HepG2 (cell line): Measurements from ENCODE around the gene LGALS3. TPM values are rescaled to one million over a fixed set of nuclear protein-coding genes. Genes with fewer than 3 reads are reported as not detected.

Experiments used
- AGO1 ChIP-seq: fragments of 200-400 bp; formaldehyde crosslinking; IDR thresholded peaks from 2 replicates; pipeline ENCODE4 v1.6.1; 2017; ENCODE audit warnings: mild to moderate bottlenecking, low read depth, low read length, moderate library complexity; ENCODE audit not compliant: poor library complexity, severe bottlenecking
- FOXC1 ChIP-seq: sonication (generic); formaldehyde crosslinking; IDR thresholded peaks from 2 replicates; pipeline ENCODE4 v1.8.0; 2022; ENCODE audit warnings: mild to moderate bottlenecking, missing genetic modification reagents, borderline replicate concordance
- ISX ChIP-seq: sonication (generic); formaldehyde crosslinking; conservative IDR thresholded peaks from 2 replicates; pipeline ENCODE4 v1.5.0; 2020; ENCODE audit warnings: missing genetic modification reagents
- LCORL ChIP-seq, 2 experiments: fragments of 450-650 bp in 1 of 2; sonication (generic) in 1 of 2; formaldehyde crosslinking in 1 of 2; IDR thresholded peaks; 2 replicates each; pipeline versions ENCODE4 v1.5.0 to v1.6.1; 2017 to 2020; ENCODE audit warnings: antibody characterized with exemption in 1 of 2, missing genetic modification reagents in 1 of 2
- MAF1 ChIP-seq: sonication (generic); formaldehyde crosslinking; IDR thresholded peaks from 2 replicates; pipeline ENCODE4 v1.5.0; 2020; ENCODE audit warnings: missing genetic modification reagents, borderline replicate concordance
- MTF1 ChIP-seq: sonication (generic); formaldehyde crosslinking; IDR thresholded peaks from 2 replicates; pipeline ENCODE4 v1.5.0; 2020; ENCODE audit warnings: missing genetic modification reagents
- NBN ChIP-seq: fragments of 450-650 bp; conservative IDR thresholded peaks from 2 replicates; pipeline ENCODE4 v1.6.1; 2017
- RBM22 ChIP-seq: fragments of 200-400 bp; formaldehyde crosslinking; optimal IDR thresholded peaks from 2 replicates; pipeline ENCODE3; 2017; ENCODE audit warnings: mild to moderate bottlenecking, low read length, moderate library complexity
- REPIN1 ChIP-seq: sonication (generic); formaldehyde crosslinking; IDR thresholded peaks from 2 replicates; pipeline ENCODE4 v1.8.0; 2022; ENCODE audit warnings: missing genetic modification reagents, low read depth, mild to moderate bottlenecking, borderline replicate concordance
- RFXANK ChIP-seq: IDR thresholded peaks from 2 replicates; pipeline ENCODE4 v1.6.1; 2016
- SRSF1 ChIP-seq: fragments of 200-400 bp; formaldehyde crosslinking; optimal IDR thresholded peaks from 2 replicates; pipeline ENCODE3; 2017; ENCODE audit warnings: mild to moderate bottlenecking, low read depth, low read length, moderate library complexity
- SRSF4 ChIP-seq: fragments of 200-400 bp; formaldehyde crosslinking; IDR thresholded peaks from one replicate; pipeline ENCODE4 v1.6.1; 2018; ENCODE audit warnings: mild to moderate bottlenecking, low read depth, low read length, moderate library complexity; ENCODE audit not compliant: poor library complexity, severe bottlenecking
- TAF1 ChIP-seq: sonication (generic); formaldehyde crosslinking; IDR thresholded peaks from 2 replicates; pipeline ENCODE4 v1.4.0; 2020; ENCODE audit warnings: missing genetic modification reagents
- ZNF280B ChIP-seq: sonication (generic); formaldehyde crosslinking; IDR thresholded peaks from 2 replicates; pipeline ENCODE4 v1.5.0; 2020; ENCODE audit warnings: missing genetic modification reagents, mild to moderate bottlenecking, borderline replicate concordance
- ZNF441 ChIP-seq: sonication (generic); formaldehyde crosslinking; IDR thresholded peaks from 2 replicates; pipeline ENCODE4 v1.7.0; 2021; ENCODE audit warnings: missing genetic modification reagents, borderline replicate concordance
- ZNF557 ChIP-seq: sonication (generic); formaldehyde crosslinking; IDR thresholded peaks from 2 replicates; pipeline ENCODE4 v1.4.0; 2020; ENCODE audit warnings: missing genetic modification reagents
- ZNF558 ChIP-seq: sonication (generic); formaldehyde crosslinking; IDR thresholded peaks from 2 replicates; pipeline ENCODE4 v1.9.0; 2022; ENCODE audit warnings: mild to moderate bottlenecking, missing genetic modification reagents, borderline replicate concordance
- ZNF616 ChIP-seq: sonication (generic); formaldehyde crosslinking; IDR thresholded peaks from 2 replicates; pipeline ENCODE4 v1.5.0; 2020; ENCODE audit warnings: low read depth, mild to moderate bottlenecking, missing genetic modification reagents
- ZNF7 ChIP-seq: IDR thresholded peaks from 2 replicates; pipeline ENCODE4 v1.6.1; 2016; ENCODE audit warnings: missing biosample characterization, missing genetic modification reagents
- ZNF839 ChIP-seq: sonication (generic); formaldehyde crosslinking; IDR thresholded peaks from 2 replicates; pipeline ENCODE4 v1.4.0; 2020; ENCODE audit warnings: missing genetic modification reagents, mild to moderate bottlenecking, borderline replicate concordance
- ZNF891 ChIP-seq: sonication (generic); formaldehyde crosslinking; IDR thresholded peaks from 2 replicates; pipeline ENCODE4 v1.5.0; 2020; ENCODE audit warnings: mild to moderate bottlenecking, missing genetic modification reagents
- polyA plus RNA-seq, 8 experiments: library from polyadenylated mRNA; depleted of rRNA in 3 of 8; stranded (reverse) in 7 of 8; unstranded in 1 of 8; fragments of >200 nt; fragmentation: Illumina TruSeq in 4 of 8; extraction: Trizol in 4 of 8; gene quantifications; 2 replicates each; pipeline versions ENCODE4 v1.2.1 to v1.2.3, GENCODE V29; 2011 to 2016; ENCODE audit warnings: low read depth in 4 of 8, missing spikeins in 1 of 8, mixed read lengths in 1 of 8; ENCODE audit not compliant: insufficient read depth in 1 of 8
- total RNA-seq, 5 experiments: library from RNA; depleted of rRNA; stranded (reverse); fragments of >200 nt; fragmentation: Illumina TruSeq; extraction: Trizol; gene quantifications; 2 replicates each; pipeline ENCODE4 v1.2.3, GENCODE V29; 2016; ENCODE audit warnings: low read depth in 1 of 5
- TF ChIP-seq, protein P1 (sequence below): sonication (generic); formaldehyde crosslinking; IDR thresholded peaks from 2 replicates; pipeline ENCODE4 v1.4.0; 2020; ENCODE audit warnings: missing genetic modification reagents
- TF ChIP-seq, protein P2 (sequence below): sonication (generic); formaldehyde crosslinking; IDR thresholded peaks from 2 replicates; pipeline ENCODE4 v1.8.1; 2023; ENCODE audit warnings: mild to moderate bottlenecking, moderate library complexity, missing genetic modification reagents
- TF ChIP-seq, protein P3 (sequence below): sonication (generic); formaldehyde crosslinking; IDR thresholded peaks from 2 replicates; pipeline ENCODE4 v1.4.0; 2020; ENCODE audit warnings: missing genetic modification reagents, borderline replicate concordance

LGALS3 gene
- total and polyA plus RNA-seq, 2 of the 13 experiments (the other 11 are each of a cell fraction or from before 2014, with no cell fraction given), result 5.0 to 97.4 TPM

GRCh38 chr14:55103005-55103640, 25.9 kb upstream of the LGALS3 start (continued):
- TF ChIP-seq ZNF280B (peak; percentile 78; the same call in 1 of the 2 replicates), ZNF558 (CRISPR knock-in tag) (no peak), SRSF4 (no peak), ZNF839 (CRISPR knock-in tag) (no peak), MAF1 (no peak), ZNF441 (CRISPR knock-in tag) (peak; percentile 73; the same call in 1 of the 2 replicates), SRSF1 (no peak), ISX (CRISPR knock-in tag) (no peak), AGO1 (no peak), NBN (no peak), RBM22 (no peak), MTF1 (no peak), FOXC1 (CRISPR knock-in tag) (peak; percentile 39; the same call in 1 of the 2 replicates), ZNF891 (CRISPR knock-in tag) (no peak), REPIN1 (no peak; the same call in 1 of the 2 replicates), RFXANK (CRISPR knock-in tag) (no peak), ZNF557 (CRISPR knock-in tag) (peak; percentile 89; the same call in 1 of the 2 replicates), ZNF7 (CRISPR knock-in tag) (no peak), ZNF616 (CRISPR knock-in tag) (no peak), LCORL (IDR thresholded peaks at IDR 0.05) (peak; percentile 36; the same call in 1 of the 2 replicates), LCORL (CRISPR knock-in tag; IDR thresholded peaks at IDR 0.05) (peak; percentile 97), TAF1 (CRISPR knock-in tag) (peak; percentile 69)
- TF ChIP-seq, protein P1, sequence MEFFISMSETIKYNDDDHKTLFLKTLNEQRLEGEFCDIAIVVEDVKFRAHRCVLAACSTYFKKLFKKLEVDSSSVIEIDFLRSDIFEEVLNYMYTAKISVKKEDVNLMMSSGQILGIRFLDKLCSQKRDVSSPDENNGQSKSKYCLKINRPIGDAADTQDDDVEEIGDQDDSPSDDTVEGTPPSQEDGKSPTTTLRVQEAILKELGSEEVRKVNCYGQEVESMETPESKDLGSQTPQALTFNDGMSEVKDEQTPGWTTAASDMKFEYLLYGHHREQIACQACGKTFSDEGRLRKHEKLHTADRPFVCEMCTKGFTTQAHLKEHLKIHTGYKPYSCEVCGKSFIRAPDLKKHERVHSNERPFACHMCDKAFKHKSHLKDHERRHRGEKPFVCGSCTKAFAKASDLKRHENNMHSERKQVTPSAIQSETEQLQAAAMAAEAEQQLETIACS (CRISPR knock-in tag), result no peak
- TF ChIP-seq, protein P2, sequence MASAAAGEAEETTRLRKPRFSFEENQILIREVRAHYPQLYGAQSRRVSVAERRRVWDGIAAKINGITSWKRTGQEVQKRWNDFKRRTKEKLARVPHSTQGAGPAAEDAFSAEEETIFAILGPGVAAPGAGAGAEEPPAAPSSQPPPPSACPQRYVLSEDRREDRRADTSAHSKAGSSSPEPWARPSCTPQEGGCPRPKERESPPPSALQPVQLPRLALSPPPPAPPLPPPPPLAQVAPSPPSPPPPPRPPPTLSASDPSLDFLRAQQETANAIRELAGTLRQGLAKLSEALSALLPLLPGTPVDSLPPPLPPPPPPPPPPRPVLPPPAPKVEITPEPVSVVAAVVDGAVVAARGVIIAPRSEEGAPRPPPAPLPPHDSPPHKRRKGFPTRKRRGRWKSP (CRISPR knock-in tag), result peak; percentile 76; the same call in 1 of the 2 replicates
- TF ChIP-seq, protein P3, sequence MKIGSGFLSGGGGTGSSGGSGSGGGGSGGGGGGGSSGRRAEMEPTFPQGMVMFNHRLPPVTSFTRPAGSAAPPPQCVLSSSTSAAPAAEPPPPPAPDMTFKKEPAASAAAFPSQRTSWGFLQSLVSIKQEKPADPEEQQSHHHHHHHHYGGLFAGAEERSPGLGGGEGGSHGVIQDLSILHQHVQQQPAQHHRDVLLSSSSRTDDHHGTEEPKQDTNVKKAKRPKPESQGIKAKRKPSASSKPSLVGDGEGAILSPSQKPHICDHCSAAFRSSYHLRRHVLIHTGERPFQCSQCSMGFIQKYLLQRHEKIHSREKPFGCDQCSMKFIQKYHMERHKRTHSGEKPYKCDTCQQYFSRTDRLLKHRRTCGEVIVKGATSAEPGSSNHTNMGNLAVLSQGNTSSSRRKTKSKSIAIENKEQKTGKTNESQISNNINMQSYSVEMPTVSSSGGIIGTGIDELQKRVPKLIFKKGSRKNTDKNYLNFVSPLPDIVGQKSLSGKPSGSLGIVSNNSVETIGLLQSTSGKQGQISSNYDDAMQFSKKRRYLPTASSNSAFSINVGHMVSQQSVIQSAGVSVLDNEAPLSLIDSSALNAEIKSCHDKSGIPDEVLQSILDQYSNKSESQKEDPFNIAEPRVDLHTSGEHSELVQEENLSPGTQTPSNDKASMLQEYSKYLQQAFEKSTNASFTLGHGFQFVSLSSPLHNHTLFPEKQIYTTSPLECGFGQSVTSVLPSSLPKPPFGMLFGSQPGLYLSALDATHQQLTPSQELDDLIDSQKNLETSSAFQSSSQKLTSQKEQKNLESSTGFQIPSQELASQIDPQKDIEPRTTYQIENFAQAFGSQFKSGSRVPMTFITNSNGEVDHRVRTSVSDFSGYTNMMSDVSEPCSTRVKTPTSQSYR (CRISPR knock-in tag), result no peak
